Measurements from ENCODE around the gene PLD1.
"Not testable (repeated sequence)": the region's sequence is repeated elsewhere in the genome, so short reads cannot be mapped to it uniquely, and the experiment has no call there.

Gene PLD1

GRCh38 chr3:171699601-171700000, 110.7 kb downstream of the PLD1 start:
- DNase-seq (ENCODE audit: low read depth) = no peak

DNA sequence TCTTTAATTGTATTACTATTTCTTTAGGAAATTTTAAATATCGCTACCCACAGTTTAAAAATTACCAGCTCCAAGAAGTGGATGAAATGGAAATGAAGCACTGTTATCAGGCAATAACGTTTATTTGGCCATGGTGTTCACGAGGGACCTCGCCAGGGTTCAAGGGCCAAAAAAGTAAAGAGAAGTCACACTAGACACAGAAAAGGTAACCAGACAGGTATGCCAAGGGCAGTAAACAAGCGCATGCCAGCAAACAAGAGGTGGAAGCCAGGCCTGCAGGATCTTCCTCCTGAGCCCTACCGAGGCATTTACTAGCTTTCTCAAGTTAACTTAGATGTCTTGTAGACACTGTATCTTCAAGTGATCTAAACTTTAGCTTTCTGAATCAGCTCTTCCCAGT, 113.5 kb downstream of the PLD1 start:
- no peak for DNase-seq (ENCODE audit: low read depth)

DNA sequence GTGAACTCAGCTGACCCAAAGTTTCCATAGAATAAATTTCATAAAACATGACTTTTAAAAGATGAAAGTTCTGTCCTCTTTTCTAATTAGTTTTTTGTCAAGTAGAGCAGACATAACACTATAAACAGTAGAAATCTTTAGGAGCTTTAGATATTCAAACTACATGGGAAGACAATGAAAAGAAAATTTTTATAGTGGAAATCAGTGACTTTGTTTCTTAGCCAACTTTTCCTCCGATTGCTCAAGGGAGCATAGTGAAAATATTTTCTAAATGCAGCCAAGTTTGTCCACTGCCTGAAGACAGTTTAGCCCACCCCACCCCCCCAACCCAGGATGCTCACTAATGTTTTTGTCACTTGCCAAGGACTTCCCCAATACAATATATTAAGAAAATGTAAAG, 114.9 kb downstream of the PLD1 start:
- DNase-seq (ENCODE audit: low read depth) = no peak

DNA sequence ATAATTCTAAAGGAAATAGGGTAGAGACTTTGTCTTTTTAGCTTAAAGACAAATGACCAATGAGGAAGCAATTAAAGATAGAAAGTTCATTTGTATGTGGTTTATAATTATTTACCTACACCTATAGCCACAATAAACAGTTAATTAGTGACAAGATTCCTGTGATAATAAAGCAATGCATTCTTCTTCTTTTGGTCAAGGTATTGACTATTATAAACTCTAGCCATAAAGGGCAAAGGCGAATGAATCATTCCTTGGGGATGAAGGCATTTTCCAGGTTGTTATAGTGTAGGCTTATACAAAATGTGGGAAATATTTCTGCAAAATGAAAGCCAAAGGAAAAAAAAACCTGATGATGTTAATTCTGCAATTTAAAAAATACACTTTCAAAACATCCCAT, 115.4 kb downstream of the PLD1 start:
- no peak for DNase-seq (ENCODE audit: low read depth)

DNA sequence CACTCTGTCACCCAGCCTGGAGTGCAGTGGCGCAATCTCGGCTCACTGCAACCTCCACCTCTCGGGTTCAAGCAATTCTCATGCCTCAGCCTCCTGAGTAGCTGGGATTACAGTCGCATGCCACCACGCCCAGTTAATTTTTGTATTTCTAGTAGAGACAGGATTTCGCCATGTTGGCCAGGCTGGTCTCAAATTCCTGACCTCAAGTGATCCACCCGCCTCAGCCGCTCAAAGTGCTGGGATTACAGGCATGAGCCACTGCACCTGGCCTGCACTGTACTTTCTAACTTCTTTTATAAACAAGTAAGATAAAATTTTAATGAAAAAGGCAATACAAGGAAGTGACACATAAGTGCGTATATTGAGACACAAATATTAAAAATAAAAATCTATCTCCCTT, 117.7 kb downstream of the PLD1 start:
- DNase-seq (ENCODE audit: low read depth) = not testable (repeated sequence)

DNA sequence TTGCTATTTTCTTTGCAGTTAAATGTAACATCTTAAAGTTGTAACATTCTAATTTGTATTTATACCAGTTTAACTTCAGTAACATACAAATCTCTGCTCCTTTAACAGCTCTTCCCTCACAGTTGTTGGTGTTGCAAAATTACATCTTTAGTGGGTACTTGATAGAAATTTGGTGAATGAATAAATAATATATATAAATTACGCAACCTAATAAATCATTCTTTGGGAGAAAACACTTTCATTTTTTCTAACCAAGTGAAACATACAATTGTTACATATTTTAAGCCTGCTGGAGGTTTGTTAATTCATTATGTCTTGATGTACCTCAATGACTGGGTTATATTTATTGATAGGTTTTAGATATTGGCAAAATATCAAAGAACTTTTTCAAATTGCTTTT, 118.8 kb downstream of the PLD1 start:
- no peak for DNase-seq (ENCODE audit: low read depth)

DNA sequence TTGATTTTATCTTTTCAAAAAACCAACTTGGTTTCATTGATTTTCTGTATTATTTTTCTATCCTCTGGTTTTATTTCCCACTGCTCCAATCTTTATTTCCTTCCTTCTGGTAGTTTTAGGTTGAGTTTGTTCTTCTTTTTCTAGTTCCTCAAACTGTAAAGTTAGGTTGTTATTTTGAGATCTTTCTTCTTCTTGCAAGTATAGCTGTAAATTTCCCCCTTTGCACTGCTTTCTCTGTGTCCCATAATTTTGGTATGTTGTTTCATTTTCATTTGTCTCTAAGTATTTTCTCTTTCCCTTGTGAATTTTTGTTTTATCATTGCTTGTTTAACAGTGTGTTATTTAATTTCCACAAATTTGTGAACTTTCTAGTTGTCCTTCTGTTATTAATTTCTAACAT, 120.0 kb downstream of the PLD1 start:
- no peak for DNase-seq (ENCODE audit: low read depth)

DNA sequence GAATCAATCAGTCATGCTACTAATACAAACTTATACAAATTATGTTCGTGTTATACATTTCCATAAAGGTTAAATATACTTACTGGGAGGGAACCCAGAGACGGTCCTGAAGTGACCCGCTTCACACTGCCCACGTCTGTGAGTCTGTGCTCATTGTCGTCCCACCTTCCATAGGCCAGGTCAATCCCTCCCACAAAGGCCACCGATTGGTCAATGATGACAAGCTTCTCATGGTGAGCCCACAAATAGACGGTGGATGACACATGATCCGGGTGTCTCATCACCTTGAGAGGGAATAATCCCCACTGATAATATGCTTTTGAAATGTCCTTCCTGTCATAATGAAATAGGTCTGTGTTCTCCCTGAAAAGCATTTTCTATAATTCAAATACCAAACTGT, 121.7 kb downstream of the PLD1 start:
- DNase-seq (ENCODE audit: low read depth) = no peak

DNA sequence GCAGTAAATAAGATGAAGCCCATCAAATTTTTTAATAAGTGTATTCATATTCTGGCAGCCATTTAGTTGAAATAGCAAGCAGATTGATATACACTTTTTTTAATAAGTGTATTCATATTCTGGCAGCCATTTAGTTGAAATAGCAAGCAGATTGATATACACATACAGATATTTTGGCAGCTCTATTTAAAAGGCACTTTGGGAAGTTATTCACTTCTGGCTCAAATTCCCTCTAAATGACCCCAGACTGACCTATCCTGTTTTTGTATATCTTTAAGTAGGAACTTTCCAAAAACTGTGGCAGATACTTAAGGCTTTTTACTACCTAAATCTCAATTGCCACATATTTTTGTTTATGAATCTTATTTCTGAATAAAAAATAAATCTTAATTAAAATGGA, 122.3 kb downstream of the PLD1 start:
- no peak for DNase-seq (ENCODE audit: low read depth)

DNA sequence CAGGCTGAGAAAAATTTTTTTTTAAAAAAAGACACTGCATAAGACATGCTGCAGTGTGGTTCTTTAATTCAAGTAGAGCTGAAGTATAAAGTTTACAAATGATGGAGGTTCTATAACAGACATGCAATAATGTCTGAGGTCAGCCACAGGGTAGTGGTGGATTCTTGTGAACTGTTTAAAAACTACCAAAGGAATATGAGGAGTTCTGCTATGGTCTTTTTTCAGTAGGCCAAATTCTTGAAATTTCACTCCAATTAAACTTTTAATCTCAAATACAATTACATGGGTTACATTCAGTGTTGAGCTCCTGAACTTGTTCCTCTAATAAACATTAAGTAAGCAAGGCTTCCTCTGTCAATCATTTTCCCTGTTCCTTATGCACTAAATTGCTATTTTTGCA, 122.7 kb downstream of the PLD1 start:
- no peak for DNase-seq (ENCODE audit: low read depth)

DNA sequence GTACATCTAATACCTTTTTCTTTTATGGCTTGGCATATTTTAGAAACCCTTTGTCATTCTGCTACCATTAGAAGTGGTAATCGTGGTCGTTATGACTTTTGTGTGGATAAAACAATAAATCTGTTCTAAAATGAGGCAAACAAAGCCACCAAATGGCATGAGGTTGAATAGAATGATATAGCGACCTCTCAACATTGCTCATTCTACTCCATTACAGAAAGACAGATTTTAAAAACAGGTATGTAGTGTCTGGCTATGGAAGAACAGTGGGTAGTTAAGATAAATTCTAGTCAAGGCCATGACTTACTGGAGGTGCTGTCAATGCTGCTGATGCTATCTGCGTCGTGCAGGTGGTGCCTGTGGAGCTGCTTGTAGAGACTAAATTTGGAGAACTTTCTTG, 123.2 kb downstream of the PLD1 start:
- no peak for DNase-seq (ENCODE audit: low read depth)

GRCh38 chr3:171685116-171685895, 125.0 kb downstream of the PLD1 start:
- DNase-seq (ENCODE audit: low read depth) = no peak

DNA sequence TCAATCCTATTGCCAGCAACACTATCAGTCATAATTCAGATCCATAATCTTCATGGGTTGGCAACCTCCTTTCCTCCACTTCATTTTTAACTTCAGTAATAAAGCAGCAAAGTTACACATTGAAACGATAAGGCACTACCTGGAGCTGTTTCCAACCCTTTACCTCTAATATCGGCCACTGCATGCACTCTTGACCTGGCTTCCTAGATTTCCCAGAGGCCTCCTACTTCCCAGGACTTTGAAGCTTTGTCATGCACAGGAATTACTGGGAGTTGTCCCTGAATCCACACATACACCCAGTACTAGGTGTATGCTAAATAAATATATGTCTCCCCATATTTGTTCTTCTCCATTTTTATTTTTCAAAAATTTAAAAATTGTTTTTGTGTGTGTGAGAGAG, 126.1 kb downstream of the PLD1 start:
- no peak for DNase-seq (ENCODE audit: low read depth)

DNA sequence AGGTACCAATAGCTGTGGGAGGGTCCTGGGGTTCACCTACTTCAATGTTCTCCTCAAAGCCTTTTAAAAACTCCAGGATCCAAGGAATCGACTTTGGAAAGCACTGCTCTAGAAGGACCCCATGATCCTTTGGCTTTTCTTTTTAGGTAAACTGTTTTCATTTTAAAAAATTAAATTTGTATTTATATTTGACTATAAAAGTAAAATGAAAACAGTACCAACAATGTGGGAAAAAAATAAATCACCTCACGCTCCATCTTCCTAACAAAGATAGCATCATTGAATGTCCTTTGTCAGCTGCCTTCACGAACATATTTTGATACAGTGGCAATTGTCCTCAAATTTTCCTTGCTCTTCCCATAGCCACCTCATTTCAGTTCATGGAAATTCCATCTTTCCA, 127.5 kb downstream of the PLD1 start:
- no peak for DNase-seq (ENCODE audit: low read depth)

DNA sequence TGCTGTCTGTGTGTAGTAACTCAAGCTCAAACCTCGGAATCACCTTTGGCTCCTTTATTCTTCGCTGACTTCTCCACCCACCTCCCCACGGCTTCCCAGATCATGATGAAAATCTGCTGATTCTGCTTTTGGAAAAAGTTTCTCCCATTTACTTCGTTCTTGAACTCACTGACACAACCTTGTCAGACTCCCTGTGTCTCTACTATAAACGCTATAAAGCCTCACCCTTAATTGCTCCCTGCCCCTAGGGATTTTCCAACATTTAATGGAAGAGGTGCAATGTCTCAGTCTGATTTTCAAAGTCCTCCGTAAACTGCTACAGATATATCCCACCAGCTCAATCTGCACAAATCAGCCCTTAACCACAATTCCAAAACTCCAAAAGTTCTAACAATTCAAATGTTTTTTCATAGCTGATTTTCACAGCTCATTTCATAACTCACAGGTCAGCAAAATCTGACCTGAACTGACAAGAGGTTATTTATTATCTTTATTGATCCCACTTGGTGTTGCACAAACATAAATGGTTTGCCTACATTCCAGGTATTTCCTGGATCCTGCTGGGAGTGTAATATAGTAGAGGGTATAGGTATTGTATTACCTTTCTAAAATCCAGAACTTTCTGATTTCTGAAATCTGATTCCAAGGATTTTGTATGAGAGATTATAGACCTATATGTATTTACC, 129.4 kb downstream of the PLD1 start:
- DNase-seq (ENCODE audit: low read depth) = no peak

DNA sequence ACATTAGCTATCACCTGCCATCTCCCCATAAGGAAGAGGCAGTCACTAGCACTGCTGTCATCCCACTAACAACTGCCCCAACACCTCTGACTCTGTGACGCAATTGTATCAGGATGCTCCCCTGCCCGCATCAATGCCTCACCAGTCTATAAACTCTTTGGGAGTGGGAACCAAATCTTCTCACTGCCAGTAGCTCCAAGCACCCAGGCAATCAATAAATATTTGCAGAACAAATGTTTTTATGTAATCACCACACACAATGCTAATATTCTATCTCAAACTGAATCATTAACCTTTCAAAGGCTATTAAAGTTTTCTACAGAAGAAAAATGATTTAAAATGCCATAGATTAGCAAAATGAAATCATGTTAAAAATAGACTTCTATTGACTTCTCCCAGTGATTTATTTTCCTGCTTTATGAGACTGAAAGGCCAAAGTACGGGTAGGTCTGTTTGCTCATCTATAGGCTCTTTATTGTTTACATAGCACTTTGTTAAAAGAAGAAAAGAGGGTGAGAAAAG, 131.3 kb downstream of the PLD1 start:
- no peak for DNase-seq (ENCODE audit: low read depth)

- no peak for DNase-seq (ENCODE audit: low read depth)
Measured at GRCh38 chr3:171677706-171678105, 132.6 kb downstream of the PLD1 start.

GRCh38 chr3:171676601-171677175, 133.6 kb downstream of the PLD1 start:
- DNase-seq (ENCODE audit: low read depth) = no peak

DNA sequence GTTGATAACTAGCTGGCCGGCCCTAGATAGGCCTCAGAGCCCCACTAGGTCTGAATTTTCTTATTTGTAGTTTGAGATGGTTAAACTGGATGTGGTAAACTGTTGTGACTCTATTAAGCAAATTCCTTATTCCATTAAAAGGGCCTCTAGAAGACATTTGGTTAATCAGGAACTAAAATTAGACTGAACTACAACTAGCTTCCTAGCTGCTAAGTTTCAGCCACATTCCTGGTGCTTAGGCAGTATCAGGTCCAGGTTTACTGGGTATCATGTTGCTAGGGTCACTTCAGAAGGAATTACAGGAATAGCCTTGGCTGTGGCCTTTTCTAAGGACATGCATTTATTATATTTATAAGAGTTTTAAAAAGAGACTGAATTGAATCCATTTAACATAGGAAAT, 136.3 kb downstream of the PLD1 start:
- DNase-seq (ENCODE audit: low read depth) = no peak

GRCh38 chr3:171672538-171672937, 137.7 kb downstream of the PLD1 start:
- no peak for DNase-seq (ENCODE audit: low read depth)

DNA sequence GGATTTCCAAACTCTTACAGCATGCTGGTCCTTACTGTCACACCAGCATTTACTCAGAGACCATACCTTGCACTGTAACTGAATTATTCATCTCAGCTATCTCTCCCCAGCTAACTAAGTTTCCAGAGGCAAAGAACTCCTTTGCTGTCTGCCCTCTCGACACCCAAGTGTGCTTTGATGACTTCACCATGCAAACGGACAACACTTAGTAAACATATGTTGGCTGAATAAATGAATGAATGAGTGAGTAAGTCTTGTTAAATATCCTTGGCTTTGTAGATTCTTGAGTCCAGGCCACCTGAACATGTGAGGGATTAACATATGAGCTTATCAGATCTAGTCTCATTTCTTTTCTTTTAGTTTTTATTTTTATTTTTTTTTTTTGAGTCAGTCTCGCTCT, 138.2 kb downstream of the PLD1 start:
- DNase-seq (ENCODE audit: low read depth) = no peak

GRCh38 chr3:171671709-171672108, 138.6 kb downstream of the PLD1 start:
- no peak for DNase-seq (ENCODE audit: low read depth)

- DNase-seq (ENCODE audit: low read depth) = no peak
Measured at GRCh38 chr3:171666516-171666915, 143.8 kb downstream of the PLD1 start.
